HG02938 (cell line): Measurements from ENCODE around the gene TUBGCP3.
"Not testable (repeated sequence)": the region's sequence is repeated elsewhere in the genome, so short reads cannot be mapped to it uniquely, and the experiment has no call there.

ENCODE experiments used
- ATAC-seq: cut with Tn5 transposase; IDR thresholded peaks from one replicate; pipeline ENCODE4 v1.9.1; 2021; ENCODE audit warnings: mild to moderate bottlenecking, moderate library complexity; ENCODE audit not compliant: unreplicated experiment

Gene TUBGCP3

GRCh38 chr13:112487127-112487517 lies 100.8 kb downstream of the TUBGCP3 start:
- no peak for ATAC-seq

GRCh38 chr13:112486386-112487126 lies 101.4 kb downstream of the TUBGCP3 start:
- no peak for ATAC-seq

- ATAC-seq: not testable (repeated sequence)
Measured at GRCh38 chr13:112485814-112486213, 102.1 kb downstream of the TUBGCP3 start.

- no peak for ATAC-seq
Measured at GRCh38 chr13:112483299-112483698, 104.7 kb downstream of the TUBGCP3 start.

- no peak for ATAC-seq
Measured at GRCh38 chr13:112481458-112481857, 106.5 kb downstream of the TUBGCP3 start.

- no peak for ATAC-seq
Measured at GRCh38 chr13:112479389-112479788, 108.6 kb downstream of the TUBGCP3 start.

GRCh38 chr13:112477070-112477619 lies 110.8 kb downstream of the TUBGCP3 start:
- no peak for ATAC-seq

GRCh38 chr13:112475889-112476288 lies 112.1 kb downstream of the TUBGCP3 start:
- ATAC-seq: no peak

GRCh38 chr13:112474869-112475268 lies 113.1 kb downstream of the TUBGCP3 start:
- ATAC-seq: no peak

- no peak for ATAC-seq
Measured at GRCh38 chr13:112473818-112474217, 114.1 kb downstream of the TUBGCP3 start.

GRCh38 chr13:112469071-112469745 lies 118.7 kb downstream of the TUBGCP3 start:
- no peak for ATAC-seq

- no peak for ATAC-seq
Measured at GRCh38 chr13:112468069-112468468, 119.9 kb downstream of the TUBGCP3 start.

GRCh38 chr13:112467236-112467635 lies 120.7 kb downstream of the TUBGCP3 start:
- no peak for ATAC-seq

- no peak for ATAC-seq
Measured at GRCh38 chr13:112466132-112467058, 121.6 kb downstream of the TUBGCP3 start.

- ATAC-seq: no peak
Measured at GRCh38 chr13:112465251-112466131, 122.5 kb downstream of the TUBGCP3 start.

- no peak for ATAC-seq
Measured at GRCh38 chr13:112464720-112465119, 123.2 kb downstream of the TUBGCP3 start.

GRCh38 chr13:112462408-112462807 lies 125.5 kb downstream of the TUBGCP3 start:
- ATAC-seq: no peak

- ATAC-seq: no peak
Measured at GRCh38 chr13:112457485-112457884, 130.5 kb downstream of the TUBGCP3 start.

GRCh38 chr13:112457081-112457480 lies 130.9 kb downstream of the TUBGCP3 start:
- no peak for ATAC-seq
